C1 segment of cervical spinal cord (tissue), 14 donors: ENCODE results near the gene TFF1.
"Not testable (repeated sequence)": the region's sequence is repeated elsewhere in the genome, so short reads cannot be mapped to it uniquely, and the experiment has no call there.

Experiments used
- DNase-seq, 14 donors: peaks; one replicate each; lab custom pipeline; 2025; lab: John Stamatoyannopoulos, UW

The TFF1 gene

GRCh38 chr21:42366292-42367010 lies at the start of gene TFF1:
TFF1 (minus strand) TSS chr21:42366535; CDS start chr21:42366495, 40 bp downstream.
- DNase-seq = no peak

- DNase-seq = no peak
Measured at GRCh38 chr21:42414928-42415769, 48.8 kb upstream of the TFF1 start.

- no peak for DNase-seq
Measured at GRCh38 chr21:42414553-42414927, 48.2 kb upstream of the TFF1 start.

- no peak for DNase-seq
Measured at GRCh38 chr21:42414066-42414465, 47.7 kb upstream of the TFF1 start.

- no peak for DNase-seq
Measured at GRCh38 chr21:42413500-42413899, 47.2 kb upstream of the TFF1 start.

- no peak for DNase-seq
Measured at GRCh38 chr21:42413093-42413492, 46.8 kb upstream of the TFF1 start.

- no peak for DNase-seq
Measured at GRCh38 chr21:42412636-42412933, 46.2 kb upstream of the TFF1 start.

GRCh38 chr21:42411891-42412635 lies 45.7 kb upstream of the TFF1 start:
- no peak for DNase-seq

GRCh38 chr21:42411197-42411869 lies 45.0 kb upstream of the TFF1 start:
- DNase-seq = no peak

GRCh38 chr21:42409366-42409765 lies 43.0 kb upstream of the TFF1 start:
- no peak for DNase-seq

- not testable (repeated sequence) for DNase-seq
Measured at GRCh38 chr21:42408718-42409117, 42.4 kb upstream of the TFF1 start.

GRCh38 chr21:42407476-42407875 lies 41.1 kb upstream of the TFF1 start:
- DNase-seq = no peak

- DNase-seq = no peak
Measured at GRCh38 chr21:42406866-42407265, 40.5 kb upstream of the TFF1 start.

- DNase-seq = no peak
Measured at GRCh38 chr21:42406201-42406621, 39.9 kb upstream of the TFF1 start.

- DNase-seq = no peak
Measured at GRCh38 chr21:42405064-42406013, 39.0 kb upstream of the TFF1 start.

GRCh38 chr21:42404539-42404938 lies 38.2 kb upstream of the TFF1 start:
- DNase-seq = no peak

- DNase-seq = no peak
Measured at GRCh38 chr21:42403611-42404231, 37.4 kb upstream of the TFF1 start, which contains the start of gene UBASH3A. UBASH3A (plus strand) TSS chr21:42403902; CDS start chr21:42403946, 44 bp downstream.

- DNase-seq = no peak
Measured at GRCh38 chr21:42401820-42402251, 35.5 kb upstream of the TFF1 start.

- no peak for DNase-seq
Measured at GRCh38 chr21:42401154-42401553, 34.8 kb upstream of the TFF1 start.

- no peak for DNase-seq
Measured at GRCh38 chr21:42400525-42400924, 34.2 kb upstream of the TFF1 start.
